Left renal pelvis (tissue), 4 donors: Measurements from ENCODE around the gene AK5. TPM values are rescaled to one million over a fixed set of nuclear protein-coding genes. Genes with fewer than 3 reads are reported as not detected.
"Not testable (repeated sequence)": the region's sequence is repeated elsewhere in the genome, so short reads cannot be mapped to it uniquely, and the experiment has no call there.

Experiments used
- DNase-seq, 4 donors: peaks; one replicate each; pipeline ENCODE4 v3.0.0-alpha.2; 2013; ENCODE audit warnings: low read depth in 4 of 4, low spot score in 3 of 4
- polyA plus RNA-seq, 4 donors: library from polyadenylated mRNA; unstranded; fragments of 120-200 nt; gene quantifications; one replicate each; pipeline ENCODE4 v1.2.1, GENCODE V29; 2013; ENCODE audit not compliant: insufficient read length in 4 of 4

AK5 gene
- polyA plus RNA-seq, 4 donors: 3.5 to 5.3 (median 4.9) TPM

GRCh38 chr1:77283701-77284425 is 2.0 kb downstream of the AK5 start:
- no peak for DNase-seq

GRCh38 chr1:77287535-77287934 is 5.7 kb downstream of the AK5 start:
- DNase-seq: no peak

DNA sequence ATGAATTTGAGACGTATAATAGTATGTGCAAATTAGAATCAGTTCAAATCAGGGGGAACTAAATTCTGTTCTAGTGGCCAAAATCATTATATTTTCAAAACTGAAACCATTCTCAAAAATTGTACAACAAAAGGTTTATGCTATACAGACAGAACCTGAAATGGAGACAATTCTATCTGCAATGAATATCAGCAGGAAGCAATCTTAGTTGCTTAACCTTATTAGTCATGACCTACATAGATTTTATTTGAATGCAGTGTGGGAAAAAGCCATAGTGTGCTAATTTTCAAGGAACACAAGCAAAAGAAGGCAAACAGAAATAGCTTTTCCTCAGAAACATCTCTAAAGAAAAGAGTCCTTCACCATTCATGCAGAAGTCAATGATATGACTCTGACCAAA is 6.5 kb downstream of the AK5 start:
- DNase-seq: no peak

DNA sequence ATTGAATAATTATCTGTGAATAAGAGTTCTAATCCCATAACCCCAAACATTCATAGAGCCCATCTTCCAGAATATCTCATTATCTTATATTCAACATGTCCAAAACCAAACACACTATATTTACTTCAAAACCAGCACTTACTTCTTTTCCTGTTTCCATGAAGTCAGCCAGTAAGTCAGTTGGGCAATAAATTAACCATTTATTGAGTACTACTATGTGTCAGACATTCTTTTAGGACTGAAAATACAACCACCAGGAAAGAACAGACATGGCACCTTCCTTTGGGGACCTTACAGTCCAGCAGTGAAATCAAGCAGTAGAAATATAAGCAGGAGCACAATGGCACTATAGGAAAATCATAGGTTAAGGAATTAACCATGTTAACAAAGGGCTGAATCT is 8.8 kb downstream of the AK5 start:
- no peak for DNase-seq

DNA sequence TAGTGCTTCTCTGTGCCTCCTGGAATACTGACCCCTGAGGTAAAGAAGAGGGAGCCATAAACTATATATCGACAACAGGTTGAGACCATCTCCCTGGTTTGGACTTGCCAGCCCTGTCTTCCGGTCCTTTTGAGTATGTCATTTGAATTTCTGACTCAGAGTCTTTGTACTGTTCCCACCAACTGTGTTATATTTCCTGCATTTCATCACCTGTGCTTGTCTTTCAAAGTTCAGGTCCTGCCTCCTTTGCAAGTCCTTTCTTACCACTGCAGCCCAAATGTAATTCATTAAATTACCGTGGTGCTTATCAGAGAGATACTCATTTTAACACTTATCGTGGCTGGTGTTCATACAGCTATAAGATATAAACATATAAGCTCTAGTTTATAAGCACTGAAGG is 10.7 kb downstream of the AK5 start:
- no peak for DNase-seq

- no peak for DNase-seq
These were observed 18.7 kb downstream of the AK5 start for GRCh38 chr1:77300566-77300965.

- DNase-seq: no peak
These were observed 21.6 kb downstream of the AK5 start for GRCh38 chr1:77303387-77303786.

GRCh38 chr1:77308889-77309621 is 27.2 kb downstream of the AK5 start:
- DNase-seq: no peak

DNA sequence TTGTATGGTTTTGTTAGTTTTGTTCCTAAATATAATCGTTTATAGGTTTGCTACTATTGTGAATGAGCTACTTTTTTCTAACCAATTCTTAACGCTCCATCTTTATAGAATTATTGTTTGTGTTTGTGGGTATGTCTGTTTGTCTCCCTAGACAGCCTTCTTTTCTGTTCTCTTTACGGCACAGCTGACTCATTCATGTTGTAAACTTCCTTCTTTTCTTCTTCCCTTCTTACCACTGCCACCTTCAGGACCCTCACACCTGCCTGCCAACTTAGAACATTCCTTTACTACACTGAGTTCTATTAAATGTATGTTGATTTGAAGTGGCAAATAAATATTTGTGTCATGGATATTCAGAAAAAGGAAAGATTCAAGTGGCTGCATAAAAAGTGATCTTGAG is 29.1 kb downstream of the AK5 start:
- no peak for DNase-seq

DNA sequence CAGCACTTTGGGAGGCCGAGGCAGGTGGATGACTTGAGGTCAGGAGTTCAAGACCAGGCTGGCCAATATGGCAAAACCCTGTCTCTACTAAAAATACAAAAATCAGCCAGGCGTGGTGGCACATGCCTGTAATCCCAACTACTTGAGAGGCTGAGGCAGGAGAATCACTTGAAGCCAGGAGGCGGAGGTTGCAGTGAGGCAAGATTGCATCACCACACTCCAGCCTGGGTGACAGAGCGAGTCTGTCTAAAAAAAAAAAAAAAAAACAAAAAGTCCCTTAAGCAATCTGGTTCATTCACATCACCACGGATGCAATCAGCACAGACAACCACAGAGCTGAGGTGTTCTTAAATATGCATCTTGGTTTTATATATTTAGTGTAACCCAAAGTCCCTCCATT is 30.5 kb downstream of the AK5 start:
- DNase-seq: not testable (repeated sequence)

DNA sequence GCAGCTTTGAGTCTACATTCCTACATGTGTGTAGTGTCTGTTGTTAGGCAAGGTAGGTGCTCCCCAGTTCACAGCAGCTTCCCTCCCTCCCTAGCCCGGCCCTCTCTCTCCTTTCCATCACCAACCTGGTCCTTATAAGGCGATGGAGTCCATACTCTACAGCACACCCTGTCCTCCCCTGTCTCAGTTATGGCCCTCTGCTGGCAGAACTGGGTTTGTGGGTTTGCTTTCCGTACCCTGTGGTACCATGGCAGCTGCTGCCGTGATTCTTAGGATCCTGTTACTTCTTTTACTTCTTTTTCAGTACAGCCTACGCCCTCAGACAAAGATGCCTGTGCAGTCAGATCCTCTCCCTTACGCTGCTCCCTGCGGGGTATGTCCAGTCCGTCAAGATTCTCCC is 31.7 kb downstream of the AK5 start:
- DNase-seq: no peak

- no peak for DNase-seq
These were observed 34.2 kb downstream of the AK5 start for GRCh38 chr1:77316006-77316405.

GRCh38 chr1:77316966-77317365 is 35.1 kb downstream of the AK5 start:
- no peak for DNase-seq

DNA sequence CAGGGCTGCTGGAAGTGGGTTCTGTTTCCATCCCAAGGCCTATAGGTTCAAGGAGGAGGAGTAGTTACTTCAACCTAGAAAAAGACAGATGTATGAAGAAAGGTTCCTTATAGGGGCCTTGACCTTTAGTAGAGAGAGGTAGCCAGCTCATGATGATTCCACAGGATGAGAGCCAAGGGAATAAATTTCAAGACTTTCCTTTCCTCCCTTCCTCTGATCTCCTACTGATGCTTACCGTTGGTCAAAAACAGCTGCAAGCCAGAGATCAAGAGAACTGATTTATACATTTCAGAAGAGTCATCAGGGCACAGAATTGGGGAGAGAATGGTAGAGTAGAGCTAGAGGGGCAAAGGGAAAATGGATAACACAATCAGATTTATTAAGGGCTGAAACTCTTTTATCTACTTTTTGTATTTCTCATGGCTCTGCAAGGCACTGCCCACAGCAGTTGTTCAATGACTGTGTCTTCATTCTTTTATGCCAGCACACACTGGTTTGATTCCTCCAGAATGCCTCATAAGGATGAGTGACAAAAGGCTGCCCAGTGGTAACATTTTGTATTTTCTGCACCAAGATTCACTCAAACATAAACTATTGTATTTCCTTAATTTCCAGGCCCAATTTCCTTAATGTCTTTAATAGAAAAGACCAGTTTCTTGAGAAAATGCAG is 37.4 kb downstream of the AK5 start:
- DNase-seq: no peak

GRCh38 chr1:77322061-77322900 is 40.5 kb downstream of the AK5 start:
- no peak for DNase-seq

DNA sequence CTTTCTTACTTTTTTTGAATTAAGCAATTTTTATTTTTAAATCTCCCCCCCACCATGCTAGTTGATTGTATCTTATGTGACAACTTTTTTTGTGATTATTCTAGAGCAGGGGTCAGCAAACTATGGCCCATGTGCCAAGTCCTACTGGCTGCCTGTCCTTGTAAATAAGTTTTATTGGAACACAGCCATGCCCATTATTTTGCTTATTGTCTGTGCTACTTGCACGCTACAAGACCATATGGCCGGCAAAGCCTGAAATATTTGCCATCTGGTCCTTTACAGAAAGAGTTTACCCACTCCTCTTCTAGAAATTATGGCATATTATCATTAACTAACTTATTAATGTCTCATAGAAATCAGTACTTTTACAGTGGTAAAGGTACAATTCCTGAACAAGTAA is 51.7 kb downstream of the AK5 start:
- DNase-seq: no peak

GRCh38 chr1:77336729-77337128 is 54.9 kb downstream of the AK5 start:
- DNase-seq: no peak

DNA sequence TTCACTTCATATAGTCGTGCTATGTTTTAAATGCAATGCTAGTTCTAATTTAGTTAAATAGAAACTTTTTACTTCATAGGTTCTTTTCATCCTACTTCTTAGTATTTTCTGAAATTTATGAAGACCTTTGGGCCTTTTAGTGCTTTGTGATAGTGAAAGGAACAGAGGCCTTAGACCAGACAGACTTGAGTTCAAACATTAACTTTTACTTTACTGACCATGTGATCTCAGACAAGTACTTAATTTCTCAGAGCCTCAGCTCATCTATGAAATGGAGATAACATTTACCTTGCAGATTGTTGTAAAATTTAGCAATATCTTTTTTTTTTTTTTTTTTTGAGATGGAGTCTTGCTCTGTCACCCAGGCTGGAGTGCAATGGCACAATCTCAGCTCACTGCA is 57.5 kb downstream of the AK5 start:
- no peak for DNase-seq

DNA sequence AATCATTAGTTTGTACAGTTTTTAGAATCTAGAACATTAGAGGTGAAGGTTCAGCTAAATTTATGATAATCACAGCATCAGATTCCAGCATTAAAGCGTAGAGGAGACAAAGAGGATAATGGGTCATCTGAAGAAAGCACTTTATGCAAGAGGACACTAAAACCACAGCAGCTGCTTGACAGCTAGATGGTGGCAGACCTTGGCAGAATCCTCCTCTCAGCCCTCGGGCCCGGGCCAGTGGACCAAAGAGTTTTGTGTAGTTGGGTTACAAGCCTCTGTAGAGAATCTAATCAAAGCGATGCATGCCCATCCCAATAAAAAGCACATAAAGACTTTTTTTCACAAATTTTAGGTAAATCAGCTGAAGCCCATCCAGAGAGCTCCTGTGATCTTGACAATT is 59.4 kb downstream of the AK5 start:
- no peak for DNase-seq

DNA sequence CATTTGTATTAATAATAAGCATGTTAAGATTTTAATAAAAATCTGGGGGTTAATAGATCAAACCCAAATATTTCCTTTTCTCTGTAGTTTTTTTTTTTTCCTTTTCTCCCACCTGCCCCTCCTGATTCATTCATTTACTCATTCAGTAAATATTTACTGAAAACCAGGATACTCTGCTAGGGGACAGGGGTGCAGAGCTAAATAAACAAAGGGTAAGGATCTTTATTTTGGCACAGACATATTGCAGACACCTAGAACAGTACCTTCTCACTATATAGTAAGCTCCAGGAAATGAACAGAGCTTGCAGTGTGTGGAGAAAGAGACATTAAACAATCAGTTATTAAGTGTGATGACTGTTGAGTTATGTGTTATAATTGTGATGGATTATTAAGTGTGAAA is 60.9 kb downstream of the AK5 start:
- DNase-seq: no peak

GRCh38 chr1:77347646-77348045 is 65.8 kb downstream of the AK5 start:
- DNase-seq: no peak
